NB4 (cell line): ENCODE measurements around the gene MAP3K20.

Source experiments
- MYC ChIP-seq: IDR thresholded peaks from 2 replicates; pipeline ENCODE4 v1.6.1; 2011; ENCODE audit warnings: low read depth, low read length
- POLR2A ChIP-seq: IDR thresholded peaks from 2 replicates; pipeline ENCODE4 v1.6.1; 2011; ENCODE audit warnings: mild to moderate bottlenecking; ENCODE audit not compliant: insufficient read length; ENCODE audit errors: extremely low read depth
- TF ChIP-seq, protein P1 (sequence below): IDR thresholded peaks from one replicate; pipeline ENCODE4 v1.5.1; 2012; ENCODE audit warnings: low read depth, low read length
- TF ChIP-seq, protein P2 (sequence below): IDR thresholded peaks from 2 replicates; pipeline ENCODE4 v1.6.1; 2011; ENCODE audit warnings: low read depth, low read length

DNA sequence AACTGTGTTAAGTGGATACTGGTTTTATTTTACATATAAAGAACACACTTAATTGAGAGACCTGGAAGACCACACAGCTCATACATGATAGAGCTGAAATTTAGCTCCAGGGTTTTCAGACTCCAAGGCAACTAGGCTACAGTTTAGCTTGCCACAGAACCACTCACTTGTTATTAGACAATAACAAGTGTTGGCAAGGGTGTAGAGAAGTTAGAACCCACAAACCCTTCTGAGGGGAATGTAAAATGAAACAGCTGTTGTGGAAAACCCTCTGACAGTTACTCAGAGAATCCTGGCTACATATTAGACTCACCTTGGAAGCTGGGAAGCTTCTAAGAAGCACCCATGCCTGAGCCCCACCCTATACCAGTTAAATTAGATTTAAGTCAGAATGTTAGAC, 75.3 kb downstream of the MAP3K20 start:
- TF ChIP-seq, protein P1, sequence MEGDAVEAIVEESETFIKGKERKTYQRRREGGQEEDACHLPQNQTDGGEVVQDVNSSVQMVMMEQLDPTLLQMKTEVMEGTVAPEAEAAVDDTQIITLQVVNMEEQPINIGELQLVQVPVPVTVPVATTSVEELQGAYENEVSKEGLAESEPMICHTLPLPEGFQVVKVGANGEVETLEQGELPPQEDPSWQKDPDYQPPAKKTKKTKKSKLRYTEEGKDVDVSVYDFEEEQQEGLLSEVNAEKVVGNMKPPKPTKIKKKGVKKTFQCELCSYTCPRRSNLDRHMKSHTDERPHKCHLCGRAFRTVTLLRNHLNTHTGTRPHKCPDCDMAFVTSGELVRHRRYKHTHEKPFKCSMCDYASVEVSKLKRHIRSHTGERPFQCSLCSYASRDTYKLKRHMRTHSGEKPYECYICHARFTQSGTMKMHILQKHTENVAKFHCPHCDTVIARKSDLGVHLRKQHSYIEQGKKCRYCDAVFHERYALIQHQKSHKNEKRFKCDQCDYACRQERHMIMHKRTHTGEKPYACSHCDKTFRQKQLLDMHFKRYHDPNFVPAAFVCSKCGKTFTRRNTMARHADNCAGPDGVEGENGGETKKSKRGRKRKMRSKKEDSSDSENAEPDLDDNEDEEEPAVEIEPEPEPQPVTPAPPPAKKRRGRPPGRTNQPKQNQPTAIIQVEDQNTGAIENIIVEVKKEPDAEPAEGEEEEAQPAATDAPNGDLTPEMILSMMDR = no peak
- no peak for TF ChIP-seq POLR2A
- TF ChIP-seq, protein P2, sequence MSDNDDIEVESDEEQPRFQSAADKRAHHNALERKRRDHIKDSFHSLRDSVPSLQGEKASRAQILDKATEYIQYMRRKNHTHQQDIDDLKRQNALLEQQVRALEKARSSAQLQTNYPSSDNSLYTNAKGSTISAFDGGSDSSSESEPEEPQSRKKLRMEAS = no peak
- TF ChIP-seq MYC = no peak
